ENCODE data around the gene SMIM1. TPM values are rescaled to one million over a fixed set of nuclear protein-coding genes. Genes with fewer than 3 reads are reported as not detected.

The SMIM1 gene
- total and polyA plus RNA-seq, 2 of the 4 experiments (the other 2 are of a cell fraction) = 0.90 to 3.4 TPM

- Histone ChIP-seq H4K91ac (ENCODE audit: insufficient read depth, low read depth, low read length) (no peak overlapping the region), H4K5ac (ENCODE audit: low read depth, low read length) (peak overlapping the region; percentile 71; the same call in 1 of the 2 replicates), H4K8ac (ENCODE audit: low read depth in 2 of 2, low read length in 2 of 2) (no peak overlapping the region), H3K4ac (ENCODE audit: low read depth, low read length) (peak overlapping the region; percentile 32; the same call in 1 of the 2 replicates), H2AFZ (replicated peaks; ENCODE audit: low read length, poor library complexity) (peak overlapping the region; percentile 97), H3K36me3 (ENCODE audit: control insufficient read depth, insufficient read depth, low read length) (peaks cover 11% of the 10 kb centered on the region), H3K27ac (ENCODE audit: insufficient read depth, low read length) (peak overlapping the region; percentile 58; the same call in 1 of the 2 replicates), H3K79me1 (ENCODE audit: low read depth in 1 of 2, low read length in 2 of 2) (peaks cover 8 to 39% of the 10 kb centered on the region in 2 experiments; a peak in 3 of 4 replicates), H2BK20ac (ENCODE audit: low read depth, low read length) (no peak overlapping the region), H4K20me1 (ENCODE audit: insufficient read depth, low read length) (peaks cover 38% of the 10 kb centered on the region), H2BK5ac (ENCODE audit: low read depth, low read length, poor library complexity, severe bottlenecking) (no peak overlapping the region), H3K4me1 (ENCODE audit: control insufficient read depth, insufficient read depth, low read length) (peaks cover 7% of the 10 kb centered on the region; the same call in 1 of the 2 replicates), H2AK5ac (ENCODE audit: low read depth, low read length) (no peak overlapping the region; the same call in 1 of the 2 replicates), H2AK9ac (replicated peaks; ENCODE audit: low read depth, low read length, poor library complexity) (peak overlapping the region; percentile 93), H2BK15ac (ENCODE audit: low read depth, low read length) (no peak overlapping the region), H3K4me3 (ENCODE audit: insufficient read depth, low read depth, low read length) (peak overlapping the region; percentile 71), H3K9me3 (ENCODE audit: control insufficient read depth, insufficient read depth, low read length) (no peaks in the 10 kb centered on the region), H3K9me1 (ENCODE audit: insufficient read depth, low read length) (peaks cover 4% of the 10 kb centered on the region; the same call in 1 of the 2 replicates), H3K4me2 (ENCODE audit: low read depth, low read length) (peak overlapping the region; percentile 98), H3K27me3 (ENCODE audit: control insufficient read depth, insufficient read depth, low read length) (no peaks in the 10 kb centered on the region), H3K14ac (replicated peaks; ENCODE audit: low read depth, low read length) (no peak overlapping the region), H3K18ac (ENCODE audit: low read depth, low read length) (no peak overlapping the region), H2BK120ac (ENCODE audit: low read depth, low read length) (no peak overlapping the region), H3K56ac (ENCODE audit: extremely low read depth, insufficient read depth, low read length) (no peak overlapping the region), H3K9ac (ENCODE audit: low read depth, low read length) (peak overlapping the region; percentile 87), H3K23ac (ENCODE audit: low read depth, low read length) (no peak overlapping the region)
- CTCF ChIA-PET = interaction anchor here (0.7 kb wide), 1 partner anchor 73 kb away, joined by 4 read pairs; no protein-coding TSS in a partner anchor
- dilution Hi-C loops (cut with HindIII; ENCODE audit: low sequenced_read_pairs, unreplicated experiment) = no loop called here
- no peak for DNase-seq
- ATAC-seq (ENCODE audit: low read depth) = peak; percentile 33
- TF ChIP-seq CEBPB (IDR thresholded peaks at IDR 0.05; ENCODE audit: low read depth, low read length) (no peak), RAD21 (IDR thresholded peaks at IDR 0.05; ENCODE audit: low read length) (no peak), BHLHE40 (IDR thresholded peaks at IDR 0.05; ENCODE audit: low read depth, low read length) (no peak)
- in situ Hi-C loops (cut with MboI; ENCODE audit: low sequenced_read_pairs) = no loop called here
- 2% methylated on average over 28 of the region's 53 CpGs; no CpG with 5 or more reads in 1 of the 2 experiments for WGBS, 2 experiments (ENCODE audit: extremely low coverage in 2 of 2, insufficient read length in 1 of 2)
- BruUV-seq (replicated peaks) = no TSS peak
- intact Hi-C loops (cut with micrococcal nuclease) = no loop called here
- POLR2A ChIA-PET (ENCODE audit: unreplicated experiment) = no interaction called here
Observed at GRCh38 chr1:3795453-3796214, 23.1 kb downstream of the SMIM1 start.
